SU-DHL-6 (cell line): ENCODE measurements around the gene ACER2.

Source experiments
- EZH2phosphoT487 ChIP-seq: fragments of 200-600 bp; sonication (generic), shearing (Covaris generic); conservative IDR thresholded peaks from 2 replicates; pipeline ENCODE4 v1.6.1; 2018; ENCODE audit warnings: mild to moderate bottlenecking, antibody characterized with exemption, low read length, moderate library complexity, mixed read lengths
- TF ChIP-seq, protein P1 (sequence below): fragments of 200-600 bp; sonication (generic); IDR thresholded peaks from one replicate; pipeline ENCODE4 v1.5.1; 2017; ENCODE audit warnings: antibody characterized with exemption, mild to moderate bottlenecking, low read length, moderate library complexity; ENCODE audit not compliant: insufficient read depth, poor library complexity, severe bottlenecking

- TF ChIP-seq, protein P1, sequence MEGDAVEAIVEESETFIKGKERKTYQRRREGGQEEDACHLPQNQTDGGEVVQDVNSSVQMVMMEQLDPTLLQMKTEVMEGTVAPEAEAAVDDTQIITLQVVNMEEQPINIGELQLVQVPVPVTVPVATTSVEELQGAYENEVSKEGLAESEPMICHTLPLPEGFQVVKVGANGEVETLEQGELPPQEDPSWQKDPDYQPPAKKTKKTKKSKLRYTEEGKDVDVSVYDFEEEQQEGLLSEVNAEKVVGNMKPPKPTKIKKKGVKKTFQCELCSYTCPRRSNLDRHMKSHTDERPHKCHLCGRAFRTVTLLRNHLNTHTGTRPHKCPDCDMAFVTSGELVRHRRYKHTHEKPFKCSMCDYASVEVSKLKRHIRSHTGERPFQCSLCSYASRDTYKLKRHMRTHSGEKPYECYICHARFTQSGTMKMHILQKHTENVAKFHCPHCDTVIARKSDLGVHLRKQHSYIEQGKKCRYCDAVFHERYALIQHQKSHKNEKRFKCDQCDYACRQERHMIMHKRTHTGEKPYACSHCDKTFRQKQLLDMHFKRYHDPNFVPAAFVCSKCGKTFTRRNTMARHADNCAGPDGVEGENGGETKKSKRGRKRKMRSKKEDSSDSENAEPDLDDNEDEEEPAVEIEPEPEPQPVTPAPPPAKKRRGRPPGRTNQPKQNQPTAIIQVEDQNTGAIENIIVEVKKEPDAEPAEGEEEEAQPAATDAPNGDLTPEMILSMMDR = no peak
- no peak for TF ChIP-seq EZH2phosphoT487
These were observed 27.2 kb upstream of the ACER2 start for GRCh38 chr9:19381656-19382055.
